ENCODE results near the gene KIF23. TPM values are rescaled to one million over a fixed set of nuclear protein-coding genes. Genes with fewer than 3 reads are reported as not detected.
"Not testable (repeated sequence)": the region's sequence is repeated elsewhere in the genome, so short reads cannot be mapped to it uniquely, and the experiment has no call there.

The KIF23 gene
- polyA plus RNA-seq, 1 donor: 15.9 TPM

DNA sequence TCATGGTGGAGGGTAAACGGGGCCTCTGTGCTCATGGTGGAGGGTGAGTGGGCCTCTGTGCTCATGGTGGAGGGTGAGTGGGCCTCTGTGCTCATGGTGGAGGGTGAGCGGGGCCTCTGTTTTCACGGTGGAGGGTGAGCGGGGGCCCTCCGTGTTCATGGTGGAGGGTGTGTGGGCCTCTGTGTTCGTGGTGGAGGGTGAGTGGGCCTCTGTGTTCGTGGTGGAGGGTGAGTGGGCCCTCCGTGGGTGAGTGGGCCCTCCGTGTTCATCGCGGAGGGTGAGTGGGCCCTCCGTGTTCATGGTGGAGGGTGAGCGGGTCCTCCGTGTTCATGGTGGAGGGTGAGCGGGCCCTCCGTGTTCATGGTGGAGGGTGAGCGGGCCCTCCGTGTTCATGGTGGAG is 30.1 kb upstream of the KIF23 start:
- not testable (repeated sequence) for H3K4me1 ChIP-seq (ENCODE audit: control insufficient read depth, insufficient read depth, low read length); H3K27ac ChIP-seq (ENCODE audit: low read length); H3K27me3 ChIP-seq (ENCODE audit: control insufficient read depth, insufficient read depth, low read length); DNase-seq; H3K9me3 ChIP-seq (ENCODE audit: control insufficient read depth, low read depth, low read length); H3K36me3 ChIP-seq (ENCODE audit: control insufficient read depth, insufficient read depth, low read length); H3K4me3 ChIP-seq (ENCODE audit: low read length)
- no CpG with 5 or more reads among the region's 18 CpGs for WGBS (ENCODE audit: insufficient coverage, low lambda C conversion rate)

DNA sequence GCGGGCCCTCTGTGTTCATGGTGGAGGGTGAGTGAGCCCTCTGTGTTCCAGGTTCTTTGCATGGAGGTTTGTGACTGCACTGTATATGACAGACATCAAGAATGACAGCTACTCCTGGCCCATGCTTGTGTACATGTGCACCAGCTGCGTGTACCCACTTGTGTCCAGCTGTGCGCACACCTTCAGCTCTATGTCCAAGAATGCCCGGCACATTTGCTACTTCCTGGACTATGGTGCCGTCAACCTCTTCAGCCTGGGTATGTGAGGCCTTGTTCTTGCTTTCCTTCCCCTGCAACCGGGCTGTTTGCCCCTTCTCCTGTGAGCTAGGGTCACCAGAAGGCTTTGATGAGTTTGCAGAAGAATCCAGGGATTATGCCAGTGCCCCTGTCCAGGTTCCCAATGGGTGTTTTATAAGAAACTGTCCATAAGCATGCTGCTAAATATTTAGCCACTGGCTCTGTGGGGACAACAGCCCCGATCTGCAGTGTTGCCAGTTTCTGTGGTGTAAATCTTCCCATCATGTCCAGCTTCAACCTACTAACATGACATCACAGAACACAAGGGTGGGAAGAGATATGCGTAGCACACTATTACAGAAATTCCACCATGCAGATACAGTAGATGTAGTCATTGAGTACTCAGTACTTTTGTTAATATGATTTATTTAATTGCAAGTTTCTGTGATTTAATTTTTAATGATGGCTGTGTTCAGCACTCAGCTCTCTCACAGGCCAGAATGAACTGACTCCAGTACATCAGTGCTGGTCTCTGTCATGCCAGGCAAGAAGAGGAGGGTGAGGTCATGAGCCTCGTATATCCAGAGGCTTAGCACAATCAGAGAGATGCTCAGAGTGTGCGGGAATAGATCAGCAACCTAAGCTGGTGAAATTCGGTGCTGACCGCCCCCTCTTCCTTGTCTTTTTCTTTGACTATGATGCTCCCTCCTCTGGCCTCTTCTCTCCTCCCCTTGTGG is 29.2 kb upstream of the KIF23 start:
- H3K9me3 ChIP-seq (ENCODE audit: control insufficient read depth, low read depth, low read length): no peaks in the 10 kb centered on the region
- H3K36me3 ChIP-seq (ENCODE audit: control insufficient read depth, insufficient read depth, low read length): no peaks in the 10 kb centered on the region
- H3K4me1 ChIP-seq (ENCODE audit: control insufficient read depth, insufficient read depth, low read length): no peaks in the 10 kb centered on the region
- DNase-seq: no peak
- no peak overlapping the region for H3K4me3 ChIP-seq (ENCODE audit: low read length)
- no peaks in the 10 kb centered on the region for H3K27me3 ChIP-seq (ENCODE audit: control insufficient read depth, insufficient read depth, low read length)
- 92% methylated on average over 2 of the region's 12 CpGs for WGBS (ENCODE audit: insufficient coverage, low lambda C conversion rate)
- H3K27ac ChIP-seq (ENCODE audit: low read length): no peak overlapping the region

- Histone ChIP-seq H3K36me3 (ENCODE audit: control insufficient read depth, insufficient read depth, low read length) (no peaks in the 10 kb centered on the region), H3K4me1 (ENCODE audit: control insufficient read depth, insufficient read depth, low read length) (no peaks in the 10 kb centered on the region), H3K4me3 (ENCODE audit: low read length) (no peak overlapping the region), H3K27me3 (ENCODE audit: control insufficient read depth, insufficient read depth, low read length) (no peaks in the 10 kb centered on the region), H3K27ac (ENCODE audit: low read length) (no peak overlapping the region), H3K9me3 (ENCODE audit: control insufficient read depth, low read depth, low read length) (no peaks in the 10 kb centered on the region)
- no peak for DNase-seq
- WGBS (ENCODE audit: insufficient coverage, low lambda C conversion rate): 100% methylated on average over 1 of the region's 2 CpGs
These were observed 28.3 kb upstream of the KIF23 start for GRCh38 chr15:69385831-69386230.

GRCh38 chr15:69386284-69386683 is 27.9 kb upstream of the KIF23 start:
- Histone ChIP-seq H3K9me3 (ENCODE audit: control insufficient read depth, low read depth, low read length) (no peaks in the 10 kb centered on the region), H3K4me1 (ENCODE audit: control insufficient read depth, insufficient read depth, low read length) (no peaks in the 10 kb centered on the region), H3K27me3 (ENCODE audit: control insufficient read depth, insufficient read depth, low read length) (no peaks in the 10 kb centered on the region), H3K27ac (ENCODE audit: low read length) (no peak overlapping the region), H3K4me3 (ENCODE audit: low read length) (no peak overlapping the region), H3K36me3 (ENCODE audit: control insufficient read depth, insufficient read depth, low read length) (no peaks in the 10 kb centered on the region)
- no peak for DNase-seq
- no CpG with 5 or more reads among the region's 7 CpGs for WGBS (ENCODE audit: insufficient coverage, low lambda C conversion rate)

DNA sequence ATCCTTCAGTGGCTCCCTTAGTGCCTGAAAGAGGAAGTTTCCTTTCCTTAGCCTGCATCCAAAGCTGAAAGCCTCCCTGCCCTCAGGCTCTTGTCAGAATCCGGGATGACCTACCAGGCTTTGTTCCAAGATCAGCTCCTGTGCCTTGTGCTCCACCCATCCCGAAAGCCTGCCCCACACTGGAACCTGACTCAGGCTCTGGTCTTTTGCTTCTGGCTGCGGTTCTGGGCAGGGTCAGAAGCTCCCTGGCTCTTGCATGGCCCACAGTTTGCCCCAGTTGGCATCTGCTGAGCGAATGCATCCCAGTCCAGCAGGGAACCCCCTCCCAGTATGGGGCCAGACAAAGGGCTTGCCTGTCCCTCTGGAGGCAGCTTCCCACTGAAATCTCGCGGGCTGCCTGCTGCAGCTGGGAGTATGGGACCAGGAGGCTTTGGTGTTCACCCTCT is 25.9 kb upstream of the KIF23 start:
- no peak for DNase-seq
- no peaks in the 10 kb centered on the region for H3K9me3 ChIP-seq (ENCODE audit: control insufficient read depth, low read depth, low read length)

DNA sequence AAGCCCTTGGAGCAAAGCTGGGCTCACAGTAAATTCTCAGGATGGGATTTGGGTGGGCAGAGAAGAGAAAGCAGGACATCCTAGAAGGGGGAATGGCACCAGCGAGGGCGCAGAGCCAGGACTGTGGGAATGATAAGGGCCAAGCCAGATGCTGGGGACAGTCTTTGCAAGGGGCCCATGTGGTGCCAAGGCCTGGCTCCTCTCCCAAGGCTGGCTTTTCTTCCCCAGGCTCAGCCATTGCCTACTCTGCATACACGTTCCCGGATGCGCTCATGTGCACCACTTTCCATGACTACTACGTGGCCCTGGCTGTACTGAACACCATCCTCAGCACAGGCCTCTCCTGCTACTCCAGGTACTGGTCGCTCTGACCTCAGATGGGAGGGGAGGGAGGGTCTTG is 24.7 kb upstream of the KIF23 start:
- WGBS (ENCODE audit: insufficient coverage, low lambda C conversion rate): no CpG with 5 or more reads among the region's 7 CpGs
- no peaks in the 10 kb centered on the region for H3K27me3 ChIP-seq (ENCODE audit: control insufficient read depth, insufficient read depth, low read length)
- H3K4me3 ChIP-seq (ENCODE audit: low read length): no peak overlapping the region
- peaks cover under 1% of the 10 kb centered on the region for H3K4me1 ChIP-seq (ENCODE audit: control insufficient read depth, insufficient read depth, low read length)
- no peaks in the 10 kb centered on the region for H3K9me3 ChIP-seq (ENCODE audit: control insufficient read depth, low read depth, low read length)
- no peaks in the 10 kb centered on the region for H3K36me3 ChIP-seq (ENCODE audit: control insufficient read depth, insufficient read depth, low read length)
- H3K27ac ChIP-seq (ENCODE audit: low read length): no peak overlapping the region
- DNase-seq: no peak

More for the DNA sequence above, 25.9 kb upstream of the KIF23 start:
- no peaks in the 10 kb centered on the region for H3K27me3 ChIP-seq (ENCODE audit: control insufficient read depth, insufficient read depth, low read length)
- H3K4me1 ChIP-seq (ENCODE audit: control insufficient read depth, insufficient read depth, low read length): no peaks in the 10 kb centered on the region
- no peak overlapping the region for H3K27ac ChIP-seq (ENCODE audit: low read length)
- WGBS (ENCODE audit: insufficient coverage, low lambda C conversion rate): no CpG with 5 or more reads among the region's 6 CpGs
- H3K36me3 ChIP-seq (ENCODE audit: control insufficient read depth, insufficient read depth, low read length): no peaks in the 10 kb centered on the region
- H3K4me3 ChIP-seq (ENCODE audit: low read length): no peak overlapping the region

DNA sequence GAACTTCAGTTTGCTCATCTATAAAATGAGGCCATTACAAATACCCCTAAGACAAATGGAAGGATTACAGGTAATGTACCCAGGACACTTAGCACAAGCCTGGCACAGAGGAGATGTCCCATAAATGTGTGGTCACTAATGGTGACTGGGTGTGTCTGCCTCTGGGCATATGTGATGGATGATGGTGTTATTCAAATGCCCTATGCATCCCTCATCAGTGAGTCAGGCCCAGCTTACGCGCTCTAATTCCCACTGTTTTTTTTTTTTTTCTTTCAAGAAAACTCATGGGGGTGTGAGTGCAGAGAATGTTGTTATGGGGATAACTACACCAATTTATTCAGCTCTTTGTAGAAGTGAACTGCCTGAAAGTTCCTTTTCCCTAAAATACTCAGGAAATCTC is 23.6 kb upstream of the KIF23 start:
- H3K4me3 ChIP-seq (ENCODE audit: low read length): no peak overlapping the region
- H3K9me3 ChIP-seq (ENCODE audit: control insufficient read depth, low read depth, low read length): no peaks in the 10 kb centered on the region
- no peak for DNase-seq
- H3K27ac ChIP-seq (ENCODE audit: low read length): no peak overlapping the region
- no peaks in the 10 kb centered on the region for H3K36me3 ChIP-seq (ENCODE audit: control insufficient read depth, insufficient read depth, low read length)
- peaks cover 2% of the 10 kb centered on the region for H3K4me1 ChIP-seq (ENCODE audit: control insufficient read depth, insufficient read depth, low read length)
- H3K27me3 ChIP-seq (ENCODE audit: control insufficient read depth, insufficient read depth, low read length): peaks cover 2% of the 10 kb centered on the region
- WGBS (ENCODE audit: insufficient coverage, low lambda C conversion rate): no CpG with 5 or more reads among the region's 2 CpGs

GRCh38 chr15:69391046-69391757 is 22.9 kb upstream of the KIF23 start:
- WGBS (ENCODE audit: insufficient coverage, low lambda C conversion rate): no CpG with 5 or more reads among the region's 11 CpGs
- no peak overlapping the region for H3K27ac ChIP-seq (ENCODE audit: low read length)
- no peak for DNase-seq
- H3K27me3 ChIP-seq (ENCODE audit: control insufficient read depth, insufficient read depth, low read length): peaks cover 2% of the 10 kb centered on the region
- no peaks in the 10 kb centered on the region for H3K36me3 ChIP-seq (ENCODE audit: control insufficient read depth, insufficient read depth, low read length)
- no peaks in the 10 kb centered on the region for H3K9me3 ChIP-seq (ENCODE audit: control insufficient read depth, low read depth, low read length)
- peaks cover 2% of the 10 kb centered on the region for H3K4me1 ChIP-seq (ENCODE audit: control insufficient read depth, insufficient read depth, low read length)
- H3K4me3 ChIP-seq (ENCODE audit: low read length): no peak overlapping the region

DNA sequence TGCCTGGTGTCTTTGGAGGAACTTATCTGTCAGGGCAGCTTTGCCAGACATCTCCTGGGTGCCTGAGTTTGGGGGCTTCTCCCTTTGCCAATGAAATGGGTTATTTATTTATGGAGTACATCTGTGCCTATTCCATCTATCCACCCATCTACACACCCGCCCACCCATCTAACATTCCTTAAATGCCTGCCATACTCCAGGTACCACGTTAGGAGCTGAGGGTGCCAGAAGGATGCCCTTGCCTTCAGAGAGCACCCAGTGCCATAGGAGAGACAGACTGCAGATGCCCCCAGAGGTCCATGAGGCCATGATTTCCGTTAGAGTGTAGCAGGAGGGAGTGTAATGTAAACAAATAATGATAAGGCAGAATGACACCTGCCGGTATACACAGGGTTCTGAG is 21.8 kb upstream of the KIF23 start:
- Histone ChIP-seq H3K4me1 (ENCODE audit: control insufficient read depth, insufficient read depth, low read length) (peaks cover 2% of the 10 kb centered on the region), H3K36me3 (ENCODE audit: control insufficient read depth, insufficient read depth, low read length) (no peaks in the 10 kb centered on the region), H3K9me3 (ENCODE audit: control insufficient read depth, low read depth, low read length) (no peaks in the 10 kb centered on the region), H3K27me3 (ENCODE audit: control insufficient read depth, insufficient read depth, low read length) (peaks cover 2% of the 10 kb centered on the region), H3K4me3 (ENCODE audit: low read length) (no peak overlapping the region), H3K27ac (ENCODE audit: low read length) (no peak overlapping the region)
- DNase-seq: no peak
- 17% methylated on average over 1 of the region's 4 CpGs for whole genome bisulfite sequencing (ENCODE audit: insufficient coverage, low lambda C conversion rate)

- DNase-seq: peak in 1 of 2 donors; percentile 12
- H3K4me1 ChIP-seq (ENCODE audit: control insufficient read depth, insufficient read depth, low read length): peaks cover 2% of the 10 kb centered on the region
- no peaks in the 10 kb centered on the region for H3K9me3 ChIP-seq (ENCODE audit: control insufficient read depth, low read depth, low read length)
- H3K27me3 ChIP-seq (ENCODE audit: control insufficient read depth, insufficient read depth, low read length): peaks cover 2% of the 10 kb centered on the region
- no peak overlapping the region for H3K4me3 ChIP-seq (ENCODE audit: low read length)
- H3K27ac ChIP-seq (ENCODE audit: low read length): no peak overlapping the region
- H3K36me3 ChIP-seq (ENCODE audit: control insufficient read depth, insufficient read depth, low read length): no peaks in the 10 kb centered on the region
- 100% methylated on average over 1 of the region's 11 CpGs for WGBS (ENCODE audit: insufficient coverage, low lambda C conversion rate)
These were observed 20.2 kb upstream of the KIF23 start for GRCh38 chr15:69393831-69394491.
